GM12865 (cell line): Measurements from ENCODE around the gene FLT1.

Experiments
- DNase-seq: peaks from one replicate; pipeline ENCODE4 v3.0.0; 2010; ENCODE audit warnings: low read depth
- H3K4me3 ChIP-seq: 2 replicates; pipeline ENCODE4 v1.5.1; 2011; ENCODE audit warnings: mild to moderate bottlenecking, low read depth, low read length, control low read depth
- TF ChIP-seq, protein P1 (sequence below): IDR thresholded peaks from 2 replicates; pipeline ENCODE4 v1.5.1; 2011; ENCODE audit warnings: low read length, control low read depth, low read depth, inconsistent platforms; ENCODE audit not compliant: insufficient read depth; ENCODE audit errors: missing control alignments

The FLT1 gene

DNA sequence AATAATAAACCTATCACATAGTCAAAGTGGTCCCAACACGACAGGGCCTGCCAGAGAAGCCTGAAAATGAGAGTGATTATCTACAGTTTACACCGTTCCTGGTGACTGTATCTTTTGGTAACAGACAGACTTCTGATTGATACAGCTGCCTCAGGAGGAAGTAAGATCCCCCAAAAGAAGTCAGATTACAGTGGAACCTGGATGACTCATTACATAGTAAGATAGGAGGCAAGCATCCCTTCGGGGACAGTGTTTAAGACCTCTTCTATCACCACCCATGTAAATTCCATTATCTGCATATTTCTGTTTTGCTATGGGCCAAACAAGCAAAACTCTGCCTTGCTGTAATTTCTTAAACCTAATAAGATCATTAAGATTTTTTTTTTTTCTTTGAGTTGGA, 44.0 kb upstream of the FLT1 start:
- TF ChIP-seq, protein P1, sequence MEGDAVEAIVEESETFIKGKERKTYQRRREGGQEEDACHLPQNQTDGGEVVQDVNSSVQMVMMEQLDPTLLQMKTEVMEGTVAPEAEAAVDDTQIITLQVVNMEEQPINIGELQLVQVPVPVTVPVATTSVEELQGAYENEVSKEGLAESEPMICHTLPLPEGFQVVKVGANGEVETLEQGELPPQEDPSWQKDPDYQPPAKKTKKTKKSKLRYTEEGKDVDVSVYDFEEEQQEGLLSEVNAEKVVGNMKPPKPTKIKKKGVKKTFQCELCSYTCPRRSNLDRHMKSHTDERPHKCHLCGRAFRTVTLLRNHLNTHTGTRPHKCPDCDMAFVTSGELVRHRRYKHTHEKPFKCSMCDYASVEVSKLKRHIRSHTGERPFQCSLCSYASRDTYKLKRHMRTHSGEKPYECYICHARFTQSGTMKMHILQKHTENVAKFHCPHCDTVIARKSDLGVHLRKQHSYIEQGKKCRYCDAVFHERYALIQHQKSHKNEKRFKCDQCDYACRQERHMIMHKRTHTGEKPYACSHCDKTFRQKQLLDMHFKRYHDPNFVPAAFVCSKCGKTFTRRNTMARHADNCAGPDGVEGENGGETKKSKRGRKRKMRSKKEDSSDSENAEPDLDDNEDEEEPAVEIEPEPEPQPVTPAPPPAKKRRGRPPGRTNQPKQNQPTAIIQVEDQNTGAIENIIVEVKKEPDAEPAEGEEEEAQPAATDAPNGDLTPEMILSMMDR = no peak
- no peak for DNase-seq
- H3K4me3 ChIP-seq = no peak overlapping the region

GRCh38 chr13:28537171-28537570, 42.2 kb upstream of the FLT1 start:
- no peak overlapping the region for H3K4me3 ChIP-seq
- no peak for DNase-seq
- TF ChIP-seq, protein P1 = no peak

GRCh38 chr13:28536371-28536770, 41.4 kb upstream of the FLT1 start:
- H3K4me3 ChIP-seq = no peak overlapping the region
- TF ChIP-seq, protein P1 = no peak
- no peak for DNase-seq

- no peak overlapping the region for H3K4me3 ChIP-seq
- no peak for DNase-seq
- TF ChIP-seq, protein P1 = no peak
These were observed 40.8 kb upstream of the FLT1 start for GRCh38 chr13:28535734-28536133.

DNA sequence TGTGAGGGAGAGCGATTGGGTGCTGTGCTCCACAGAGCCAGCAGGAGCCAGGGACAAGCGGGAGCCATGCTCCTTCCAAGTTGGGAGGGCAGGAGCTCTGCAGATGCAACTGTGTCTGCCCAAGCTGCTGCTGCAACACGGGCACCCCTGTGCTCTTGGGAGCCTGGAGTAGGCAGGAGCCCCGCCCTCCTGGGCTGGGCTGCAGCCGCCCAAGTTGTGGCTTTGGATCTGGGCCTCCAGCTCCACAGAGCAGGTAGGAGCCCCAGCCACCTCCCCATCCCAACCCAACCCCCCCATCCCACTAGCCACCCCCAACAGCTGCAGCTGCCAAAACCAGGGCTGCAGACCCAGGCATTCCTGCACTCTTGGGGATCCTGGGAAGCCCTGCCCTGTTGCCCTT, 39.9 kb upstream of the FLT1 start:
- DNase-seq = no peak
- TF ChIP-seq, protein P1 = no peak
- no peak overlapping the region for H3K4me3 ChIP-seq

DNA sequence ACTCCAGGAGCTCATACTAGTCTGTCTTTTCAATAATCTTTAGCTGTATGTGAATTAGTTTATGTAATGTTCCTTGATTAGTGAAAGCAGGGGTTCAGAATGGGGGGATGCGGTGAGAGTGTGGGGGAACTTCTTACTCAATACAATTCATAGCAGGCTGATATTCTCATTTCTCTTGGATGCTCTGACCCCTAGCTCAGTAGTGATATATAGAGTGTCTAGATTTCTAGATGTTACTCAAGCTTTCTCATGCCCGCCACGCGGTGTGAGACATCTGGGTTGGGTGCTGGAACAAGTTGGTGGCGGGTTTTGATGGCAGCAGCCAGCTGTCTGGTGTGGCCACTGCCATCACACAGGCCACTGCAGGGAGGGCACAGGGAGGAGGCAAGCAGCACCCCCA, 39.3 kb upstream of the FLT1 start:
- DNase-seq = peak; percentile 34
- H3K4me3 ChIP-seq = no peak overlapping the region
- TF ChIP-seq, protein P1 = no peak

DNA sequence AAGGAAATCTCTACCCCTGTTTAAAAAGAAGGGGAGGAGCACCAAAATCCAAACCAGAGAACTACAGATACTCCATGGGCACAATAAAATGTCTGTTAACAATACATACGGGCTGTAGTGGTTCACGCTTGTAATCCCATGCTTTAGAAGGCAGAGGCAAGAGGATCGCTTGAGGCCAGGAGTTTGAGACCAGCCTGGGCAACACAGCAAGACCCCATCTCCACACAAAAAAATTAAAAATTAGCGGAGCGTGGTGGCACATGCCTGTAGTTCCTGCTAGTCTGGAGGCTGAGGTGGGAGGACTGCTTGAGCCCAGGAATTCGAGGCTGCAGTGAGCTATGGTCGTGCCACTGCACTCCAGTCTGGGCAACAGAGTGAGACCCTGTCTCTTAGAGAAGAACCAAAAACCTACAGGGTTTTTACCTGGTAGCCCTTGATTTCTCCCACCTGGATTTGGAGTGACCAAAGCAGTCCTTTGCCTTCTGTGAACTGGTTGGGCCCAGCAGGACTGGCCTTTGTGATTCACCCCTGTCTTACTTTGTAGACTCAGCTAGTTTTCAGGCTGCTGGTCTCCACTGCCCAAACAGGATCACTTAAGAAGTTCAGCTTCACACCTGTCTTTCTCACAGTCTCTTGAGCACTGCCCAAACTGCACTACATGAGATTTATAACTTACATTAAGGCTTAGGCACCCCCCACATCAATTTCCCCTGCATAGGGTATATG, 38.7 kb upstream of the FLT1 start:
- no peak for DNase-seq
- TF ChIP-seq, protein P1 = no peak
- no peak overlapping the region for H3K4me3 ChIP-seq
